Adrenal gland (tissue), 12 donors: Measurements from ENCODE around the gene SPPL2B. TPM values are rescaled to one million over a fixed set of nuclear protein-coding genes. Genes with fewer than 3 reads are reported as not detected.

Source experiments
- DNase-seq, 7 donors: peaks; one replicate each; pipeline ENCODE4 v3.0.0-alpha.2; 2019 to 2020
- H3K27ac ChIP-seq, 5 donors: fragments of 200-600 bp; sonication (generic) in 4 of 5; 1 replicate in 3 of 5; 2 replicates in 2 of 5; pipeline versions ENCODE4 v1.5.1 to v1.8.0; 2016 to 2020; ENCODE audit warnings: mild to moderate bottlenecking in 1 of 5
- H3K27me3 ChIP-seq: fragments of 200-600 bp; 2 replicates; pipeline ENCODE4 v1.8.0; 2021
- H3K36me3 ChIP-seq, 2 donors: fragments of 200-600 bp; replicated peaks in 1 of 2; 1 replicate in 1 of 2; 2 replicates in 1 of 2; pipeline versions ENCODE4 v1.5.1 to v1.8.0; 2018 to 2022
- H3K4me1 ChIP-seq, 2 donors: fragments of 200-600 bp; replicated peaks in 1 of 2; 1 replicate in 1 of 2; 2 replicates in 1 of 2; pipeline versions ENCODE4 v1.5.1 to v1.8.0; 2018 to 2021
- H3K4me3 ChIP-seq, 4 donors: fragments of 200-600 bp; sonication (generic) in 3 of 4; one replicate each; pipeline ENCODE4 v1.5.1; 2016 to 2018
- H3K9me3 ChIP-seq, 3 donors: fragments of 200-600 bp; sonication (generic) in 1 of 3; replicated peaks in 1 of 3; 1 replicate in 2 of 3; 2 replicates in 1 of 3; pipeline versions ENCODE4 v1.5.1 to v1.8.0; 2016 to 2021
- CTCF ChIP-seq, 6 experiments: fragments of 450-650 bp in 4 of 6; fragments of 200-600 bp in 2 of 6; sonication (generic) in 1 of 6; IDR thresholded peaks; 1 replicate in 5 of 6; 2 replicates in 1 of 6; pipeline versions ENCODE4 v1.5.1 to v1.8.0; 2016 to 2021; ENCODE audit warnings: antibody characterized with exemption in 6 of 6, mild to moderate bottlenecking in 2 of 6, moderate library complexity in 1 of 6
- POLR2A ChIP-seq, 2 donors: fragments of 450-650 bp; IDR thresholded peaks; one replicate each; pipeline ENCODE4 v1.6.1; 2017; ENCODE audit warnings: antibody characterized with exemption in 2 of 2, mild to moderate bottlenecking in 2 of 2, moderate library complexity in 1 of 2
- WGBS, 4 donors: extraction: QIAGEN DNeasy Blood & Tissue Kit in 2 of 4; methylation state at CpG; one replicate each; pipeline versions ENCODE4 v1.1.5 to v1.1.7; 2013 to 2017; 5-methylcytosine and 5-hydroxymethylcytosine counted together
- intact Hi-C, 2 donors: fragments of 100-400 bp; cut with DNase I; formaldehyde crosslinking; loops; one replicate each; pipeline versions ENCODE4 v1.14.1 to v1.15.0; 2022 to 2023
- polyA plus RNA-seq, 3 donors: library from polyadenylated mRNA; stranded (reverse); fragments of 200-250 nt in 2 of 3; fragments of 350-450 nt in 1 of 3; fragmentation: Illumina TruSeq in 1 of 3; extraction: RNeasy Lipid Tissue Mini Kit (QIAGEN cat#74804) in 1 of 3; gene quantifications; one replicate each; pipeline ENCODE4 v1.2.3, GENCODE V29; 2013 to 2014
- total RNA-seq, 9 donors: library from RNA; depleted of rRNA in 4 of 9; stranded (reverse); fragments of >200 nt in 4 of 9; fragments of 120-200 nt in 1 of 9; fragmentation: NEBNext Ultra II Directional in 1 of 9; extraction: Animal tissue kit (Norgen Biotek cat#: 25700) in 1 of 9; gene quantifications; one replicate each; pipeline versions ENCODE4 v1.1.0 to v1.2.4, GENCODE V29; 2013 to 2023
- donor health status: healthy with polysubstance abuse.
- donor health status: Bipolar disorder and iron deficiency.
- donor health status: DM: yes; HTN: yes; CAD: no.
- donor health status: DM: no; HTN: no; CAD: no.
- donor health status: DM: no; HTN: no; CAD: no.
- donor health status: DM: yes; HTN: yes; CAD: no.

SPPL2B gene
- total and polyA plus RNA-seq, 12 donors: 3.9 to 208 (median 31.6) TPM

GRCh38 chr19:2382530-2383222 lies 54.2 kb downstream of the SPPL2B start:
- H3K4me1 ChIP-seq: no peaks in the 10 kb centered on the region
- TF ChIP-seq CTCF (IDR thresholded peaks at IDR 0.05): no peak
- no peak for TF ChIP-seq POLR2A (IDR thresholded peaks at IDR 0.05)
- H3K27me3 ChIP-seq: no peaks in the 10 kb centered on the region
- H3K27ac ChIP-seq: no peak overlapping the region
- no peak overlapping the region for H3K4me3 ChIP-seq
- no peaks in the 10 kb centered on the region for H3K9me3 ChIP-seq
- intact Hi-C loops: loop anchor here in 1 of 2 donors (10.0 kb wide), 1 partner anchor 98 kb away; the partner anchor contains the start of gene PEAK3
- no peak for DNase-seq
- 79 to 89% (median 86%) methylated on average over 9 to 13 of the region's 13 CpGs for WGBS, 4 donors
- no peaks in the 10 kb centered on the region for H3K36me3 ChIP-seq

GRCh38 chr19:2385053-2385721 lies 56.7 kb downstream of the SPPL2B start:
- Histone ChIP-seq H3K36me3 (no peaks in the 10 kb centered on the region), H3K27ac (peak overlapping the region in 1 of 5 donors; percentile 63), H3K4me3 (no peak overlapping the region), H3K9me3 (no peaks in the 10 kb centered on the region), H3K4me1 (no peaks in the 10 kb centered on the region), H3K27me3 (no peaks in the 10 kb centered on the region)
- intact Hi-C loops: loop anchor here in 1 of 2 donors (10.0 kb wide), 1 partner anchor 100 kb away; the partner anchor contains the start of gene PEAK3
- peak; percentile 38 to 78 (median 66) for DNase-seq
- 13 to 26% (median 20%) methylated on average over 16 to 37 of the region's 37 CpGs for WGBS, 4 donors
- TF ChIP-seq CTCF (IDR thresholded peaks at IDR 0.05) (no peak), POLR2A (IDR thresholded peaks at IDR 0.05) (no peak)

GRCh38 chr19:2387367-2388288 lies 59.1 kb downstream of the SPPL2B start:
- Histone ChIP-seq H3K4me3 (no peak overlapping the region), H3K4me1 (no peaks in the 10 kb centered on the region), H3K9me3 (no peaks in the 10 kb centered on the region), H3K27me3 (no peaks in the 10 kb centered on the region), H3K27ac (no peak overlapping the region), H3K36me3 (no peaks in the 10 kb centered on the region)
- 74 to 81% (median 75%) methylated on average over 20 of the region's 20 CpGs for WGBS, 4 donors
- TF ChIP-seq CTCF (IDR thresholded peaks at IDR 0.05): no peak
- TF ChIP-seq POLR2A (IDR thresholded peaks at IDR 0.05): no peak
- intact Hi-C loops: loop anchor here in 1 of 2 donors (10.0 kb wide), 1 partner anchor 103 kb away; the partner anchor contains the start of gene PEAK3
- no peak for DNase-seq
